Erythroblast (primary cell): ENCODE results near the gene CHRDL2.

Experiments used
- GATA1 ChIP-seq: IDR thresholded peaks from 2 replicates; pipeline ENCODE4 v1.6.1; 2011; ENCODE audit warnings: low read depth, mild to moderate bottlenecking, control low read depth, low read length, moderate library complexity
- POLR2A ChIP-seq: IDR thresholded peaks from 2 replicates; pipeline ENCODE4 v1.6.1; 2011; ENCODE audit warnings: mild to moderate bottlenecking, low read length

DNA sequence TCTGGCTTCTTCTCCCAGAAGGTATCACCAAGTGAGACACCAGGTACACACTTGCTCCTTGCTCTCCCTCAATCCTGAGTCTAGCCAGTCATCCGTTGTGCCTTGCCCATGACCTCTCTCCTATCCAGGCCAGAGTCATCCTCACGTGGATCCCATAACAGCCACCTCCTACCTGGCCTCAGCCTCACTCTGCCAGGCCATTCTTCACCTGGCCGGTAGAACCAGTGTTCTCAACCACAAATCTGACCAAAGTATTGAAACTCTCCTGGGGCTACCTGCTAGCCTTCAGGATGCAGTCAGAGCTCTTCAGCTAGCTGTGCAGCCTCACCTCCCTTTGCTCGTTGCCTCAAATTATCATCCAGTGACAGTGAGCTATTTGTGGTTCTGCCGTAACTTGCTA lies 37.7 kb downstream of the CHRDL2 start:
- TF ChIP-seq POLR2A (no peak), GATA1 (no peak)
